GM12865 (cell line): ENCODE data around the gene GTPBP2.
A peak's percentile ranks its signal among the peaks of the same experiment; 100 is the strongest.

Experiments used
- DNase-seq: peaks from one replicate; pipeline ENCODE4 v3.0.0; 2010; ENCODE audit warnings: low read depth
- H3K4me3 ChIP-seq: 2 replicates; pipeline ENCODE4 v1.5.1; 2011; ENCODE audit warnings: mild to moderate bottlenecking, low read depth, low read length, control low read depth
- TF ChIP-seq, protein P1 (sequence below): IDR thresholded peaks from 2 replicates; pipeline ENCODE4 v1.5.1; 2011; ENCODE audit warnings: low read length, control low read depth, low read depth, inconsistent platforms; ENCODE audit not compliant: insufficient read depth; ENCODE audit errors: missing control alignments

GTPBP2 gene

DNA sequence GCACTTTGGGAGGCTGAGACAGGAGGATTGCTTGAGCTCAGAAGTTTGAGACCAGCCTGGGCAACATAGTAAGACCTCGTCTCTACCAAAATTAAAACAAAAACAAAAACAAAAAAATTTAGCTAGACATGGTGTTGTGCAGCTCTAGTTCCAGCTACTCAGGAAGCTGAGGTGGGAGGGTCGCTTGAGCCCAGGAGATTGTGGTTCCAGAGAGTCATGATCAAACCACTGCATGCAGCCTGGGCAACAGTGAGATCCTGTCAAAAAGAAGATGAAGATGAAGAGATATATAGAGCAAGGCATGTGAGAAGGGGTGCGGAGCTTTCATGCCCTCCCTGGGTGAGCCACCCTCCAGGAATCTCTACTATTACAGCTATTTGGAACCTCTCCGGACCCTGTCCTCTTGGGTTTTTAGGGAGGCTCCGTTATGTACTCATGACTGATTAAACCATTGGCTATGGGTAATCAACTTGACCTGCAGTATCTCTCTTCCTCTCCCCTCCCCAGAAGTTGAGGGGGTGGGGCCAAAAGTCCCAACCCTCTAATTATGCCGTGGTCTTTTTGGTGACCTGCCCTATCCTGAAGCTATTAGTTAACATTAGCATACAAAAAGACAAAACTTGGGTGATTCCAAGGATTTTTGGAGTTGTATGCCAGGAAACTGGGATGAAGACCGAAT is 44.0 kb downstream of the GTPBP2 start:
- DNase-seq: no peak
- TF ChIP-seq, protein P1, sequence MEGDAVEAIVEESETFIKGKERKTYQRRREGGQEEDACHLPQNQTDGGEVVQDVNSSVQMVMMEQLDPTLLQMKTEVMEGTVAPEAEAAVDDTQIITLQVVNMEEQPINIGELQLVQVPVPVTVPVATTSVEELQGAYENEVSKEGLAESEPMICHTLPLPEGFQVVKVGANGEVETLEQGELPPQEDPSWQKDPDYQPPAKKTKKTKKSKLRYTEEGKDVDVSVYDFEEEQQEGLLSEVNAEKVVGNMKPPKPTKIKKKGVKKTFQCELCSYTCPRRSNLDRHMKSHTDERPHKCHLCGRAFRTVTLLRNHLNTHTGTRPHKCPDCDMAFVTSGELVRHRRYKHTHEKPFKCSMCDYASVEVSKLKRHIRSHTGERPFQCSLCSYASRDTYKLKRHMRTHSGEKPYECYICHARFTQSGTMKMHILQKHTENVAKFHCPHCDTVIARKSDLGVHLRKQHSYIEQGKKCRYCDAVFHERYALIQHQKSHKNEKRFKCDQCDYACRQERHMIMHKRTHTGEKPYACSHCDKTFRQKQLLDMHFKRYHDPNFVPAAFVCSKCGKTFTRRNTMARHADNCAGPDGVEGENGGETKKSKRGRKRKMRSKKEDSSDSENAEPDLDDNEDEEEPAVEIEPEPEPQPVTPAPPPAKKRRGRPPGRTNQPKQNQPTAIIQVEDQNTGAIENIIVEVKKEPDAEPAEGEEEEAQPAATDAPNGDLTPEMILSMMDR: no peak
- no peak overlapping the region for H3K4me3 ChIP-seq

DNA sequence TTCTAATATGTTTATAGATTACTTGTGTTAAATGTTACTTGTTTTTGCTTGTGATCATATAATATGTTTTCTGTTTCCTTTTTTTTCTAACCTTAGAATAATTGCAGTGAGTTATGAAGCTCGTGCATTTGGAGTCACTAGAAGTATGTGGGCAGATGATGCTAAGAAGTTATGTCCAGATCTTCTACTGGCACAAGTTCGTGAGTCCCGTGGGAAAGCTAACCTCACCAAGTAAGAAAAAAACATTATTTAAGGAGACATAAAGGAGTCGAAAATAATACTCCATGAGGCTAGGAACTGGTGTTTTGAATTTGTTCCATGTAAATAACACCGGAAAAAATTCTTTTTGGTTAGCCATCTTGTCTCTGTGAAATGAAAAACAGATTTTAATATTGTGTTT is 46.2 kb downstream of the GTPBP2 start:
- TF ChIP-seq, protein P1: no peak
- H3K4me3 ChIP-seq: no peak overlapping the region
- no peak for DNase-seq

DNA sequence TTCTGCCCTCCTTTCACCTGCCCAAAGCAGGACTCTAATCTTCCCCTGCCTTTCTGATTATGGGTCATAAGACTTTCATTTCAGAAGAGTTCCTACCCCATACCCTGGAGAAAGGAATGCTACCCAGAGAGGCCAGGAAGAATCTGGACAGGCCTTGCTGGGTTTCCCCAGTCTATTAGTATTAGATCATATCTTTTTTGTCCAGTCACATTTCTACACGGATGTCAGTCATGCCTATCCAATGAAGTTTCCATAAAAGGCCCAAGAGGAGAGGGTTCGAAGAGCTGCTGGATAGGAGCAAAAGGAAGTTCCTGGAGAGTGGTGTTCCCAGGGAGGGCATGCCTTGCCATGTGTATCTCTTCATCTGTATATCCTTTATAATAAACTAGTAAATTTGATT is 49.9 kb downstream of the GTPBP2 start:
- TF ChIP-seq, protein P1: no peak
- DNase-seq: no peak
- H3K4me3 ChIP-seq: no peak overlapping the region

DNA sequence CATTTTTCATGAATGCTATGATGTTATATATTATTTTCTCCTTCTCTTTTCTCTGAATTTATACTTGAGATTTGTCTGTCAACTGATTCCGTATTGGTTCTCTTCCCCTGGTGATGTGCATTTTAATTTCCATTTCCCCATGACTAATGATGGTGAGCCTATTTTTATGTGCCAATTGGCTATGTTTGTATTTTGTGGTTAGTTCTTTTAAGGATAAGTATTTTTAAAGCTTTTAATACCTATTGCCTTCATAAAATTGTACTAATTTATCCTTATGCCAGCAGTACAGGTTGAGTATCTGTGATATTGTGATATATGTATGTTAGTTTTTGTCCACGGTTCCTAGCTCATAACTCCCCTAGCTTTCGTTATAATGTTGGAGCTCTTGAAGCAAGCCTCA is 50.3 kb downstream of the GTPBP2 start:
- TF ChIP-seq, protein P1: no peak
- H3K4me3 ChIP-seq: peak overlapping the region; percentile 94; the same call in 1 of the 2 replicates

DNA sequence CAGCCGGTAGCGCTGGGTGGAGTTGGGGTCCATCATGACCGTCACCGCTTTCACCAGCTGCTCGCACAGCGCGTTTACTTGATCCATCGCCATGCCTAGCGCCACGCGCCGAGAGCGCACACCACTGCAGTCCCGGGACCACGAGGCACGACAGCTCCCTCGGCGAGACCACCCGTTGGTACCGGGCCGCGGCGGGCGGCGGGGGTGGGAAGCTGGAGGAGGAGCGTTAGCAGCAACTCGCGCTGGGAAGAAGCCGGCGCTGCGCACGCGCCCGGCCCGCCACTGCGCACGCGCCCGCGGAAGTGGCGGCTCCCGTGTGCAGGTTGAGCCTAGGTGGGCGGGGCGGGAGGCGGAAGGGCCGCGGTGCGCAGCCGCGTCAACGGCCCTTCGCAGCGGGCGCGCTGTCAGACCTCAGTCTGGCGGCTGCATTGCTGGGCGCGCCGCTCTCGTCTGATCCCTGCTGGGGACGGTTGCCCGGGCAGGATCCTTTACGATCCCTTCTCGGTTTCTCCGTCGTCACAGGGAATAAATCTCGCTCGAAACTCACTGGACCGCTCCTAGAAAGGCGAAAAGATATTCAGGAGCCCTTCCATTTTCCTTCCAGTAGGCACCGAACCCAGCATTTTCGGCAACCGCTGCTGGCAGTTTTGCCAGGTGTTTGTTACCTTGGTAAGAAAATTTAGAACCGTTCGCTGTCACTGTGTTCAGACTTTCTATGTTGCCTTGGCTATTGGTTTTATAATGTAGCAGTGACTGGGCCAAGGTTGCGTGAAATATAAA is 53.1 kb downstream of the GTPBP2 start, which contains the start of the genes POLH and XPO5:
TSS of gene POLH (plus strand) at position 414 of the 780 bp plus-strand sequence. CDS start 6,135 bp downstream, outside the sequence.
TSS of gene XPO5 (minus strand) at position 267 of the 780 bp plus-strand sequence. CDS start at position 93, 174 bp downstream.
- TF ChIP-seq, protein P1: no peak
- peak within 1 kb of the TSS; percentile 94 for H3K4me3 ChIP-seq
- DNase-seq: peak; percentile 96

More for the DNA sequence above, 50.3 kb downstream of the GTPBP2 start:
- DNase-seq: no peak

DNA sequence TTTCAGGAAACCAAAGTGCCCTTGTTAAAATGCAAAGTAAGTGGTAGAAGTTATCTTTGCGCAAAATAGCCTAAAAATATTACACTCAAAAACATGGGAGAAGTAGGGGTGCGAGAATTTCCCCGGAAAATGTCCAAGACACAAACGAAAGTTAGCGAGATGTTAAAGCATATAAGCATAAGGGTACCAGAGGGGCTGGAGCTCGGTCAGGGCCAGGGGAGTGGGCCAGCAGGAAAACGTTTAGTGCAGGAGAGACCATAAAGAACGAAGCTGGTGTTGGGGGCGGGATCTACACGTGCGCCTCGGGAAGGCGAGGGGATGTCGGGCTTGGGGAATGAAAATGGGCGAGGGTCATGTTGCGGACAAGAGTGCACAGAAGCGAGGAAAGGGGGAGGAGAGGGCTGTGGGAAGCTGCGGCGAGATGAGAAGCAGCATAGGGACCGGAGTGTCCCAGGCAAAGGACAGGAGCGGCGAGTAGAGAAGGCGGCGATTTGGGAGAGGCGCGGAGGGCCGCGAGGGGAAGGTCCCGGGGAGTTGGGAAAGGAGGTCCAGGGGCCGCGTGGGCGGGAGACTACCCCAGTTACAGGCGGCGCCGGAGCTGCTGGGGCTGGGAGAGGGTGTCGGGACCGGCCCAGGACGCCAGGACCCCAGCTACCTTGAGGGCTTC is 53.8 kb downstream of the GTPBP2 start:
- TF ChIP-seq, protein P1: no peak
- DNase-seq: no peak
- H3K4me3 ChIP-seq: peak overlapping the region; percentile 94
